Mammary epithelial cell (primary cell): ENCODE measurements around the gene SAMMSON.

ENCODE experiments used
- CTCF ChIP-seq, 2 donors: IDR thresholded peaks in 1 of 2; conservative IDR thresholded peaks in 1 of 2; 2 replicates each; pipeline ENCODE4 v1.5.1; 2011 to 2012; ENCODE audit warnings: inconsistent platforms in 2 of 2, low read length in 2 of 2, mild to moderate bottlenecking in 2 of 2, control low read depth in 1 of 2, low read depth in 1 of 2; ENCODE audit not compliant: insufficient read depth in 1 of 2; ENCODE audit errors: extremely low read depth in 1 of 2
- EZH2 ChIP-seq: IDR thresholded peaks from 2 replicates; pipeline ENCODE4 v1.6.1; 2012; ENCODE audit warnings: low read length, inconsistent platforms, borderline replicate concordance

- no peak for TF ChIP-seq EZH2
- TF ChIP-seq CTCF (conservative IDR thresholded peaks at IDR 0.05 in 1 of 2, IDR thresholded peaks at IDR 0.05 in 1 of 2; ENCODE audit: extremely low read depth in 1 of 2, insufficient read depth in 1 of 2, low read depth in 1 of 2, low read length in 2 of 2) = no peak
Observed at GRCh38 chr3:70020906-70021660, 21.6 kb downstream of the SAMMSON start.
